Liver (tissue), 3 donors: ENCODE results near the gene ZNF74.

ENCODE experiments used
- CTCF ChIP-seq: fragments of 150-350 bp; IDR thresholded peaks from 2 replicates; pipeline ENCODE4 v1.5.1; 2017; ENCODE audit warnings: improper control_type of control experiment, low read depth, low read length; ENCODE audit not compliant: missing input control
- JUND ChIP-seq, 2 donors: IDR thresholded peaks; 2 replicates each; pipeline ENCODE4 v1.6.1; 2016; ENCODE audit warnings: antibody characterized with exemption in 2 of 2
- NR2F2 ChIP-seq: IDR thresholded peaks from 2 replicates; pipeline ENCODE4 v1.6.1; 2016; ENCODE audit warnings: antibody characterized with exemption
- SP1 ChIP-seq: IDR thresholded peaks from 2 replicates; pipeline ENCODE4 v1.6.1; 2018; ENCODE audit warnings: antibody characterized with exemption, mild to moderate bottlenecking
- TAF1 ChIP-seq: conservative IDR thresholded peaks from 2 replicates; pipeline ENCODE4 v1.6.1; 2016; ENCODE audit warnings: antibody characterized with exemption, mild to moderate bottlenecking
- donor health status: healthy.
- donor health status: healthy.

GRCh38 chr22:20419664-20419951 is 25.7 kb downstream of the ZNF74 start:
- no peak for TF ChIP-seq CTCF
- no peak for TF ChIP-seq SP1
- no peak for TF ChIP-seq NR2F2
- TF ChIP-seq JUND (IDR thresholded peaks at IDR 0.05): no peak
- TF ChIP-seq TAF1: no peak
